ENCODE results near the gene CENPV. TPM values are rescaled to one million over a fixed set of nuclear protein-coding genes. Genes with fewer than 3 reads are reported as not detected.

Gene CENPV
- total RNA-seq, 2 experiments from 2014 or later, result 139 to 142 TPM

DNA sequence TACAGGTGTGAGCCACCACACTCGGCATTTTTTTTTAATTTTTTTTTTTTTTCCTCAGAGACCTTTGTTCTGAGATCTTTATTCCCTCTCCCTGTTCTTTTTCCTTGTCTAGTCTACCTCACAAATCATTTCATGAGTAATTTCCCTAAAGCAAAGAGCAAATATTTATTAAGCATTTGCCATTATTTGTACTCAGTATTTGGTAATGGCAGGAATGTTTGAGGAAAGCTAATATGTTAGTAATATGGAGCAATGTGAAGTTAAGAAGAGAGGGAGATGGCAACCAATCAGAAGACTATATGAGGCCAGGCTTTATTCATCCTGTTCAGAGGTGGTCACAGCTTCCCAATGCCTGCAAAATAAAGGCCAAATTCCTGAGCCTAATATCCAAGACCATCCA, 13.3 kb downstream of the CENPV start:
- Mint-ChIP-seq H3K9me3 (no peaks in the 10 kb centered on the region), H3K36me3 (ENCODE audit: low read depth) (peaks cover 22% of the 10 kb centered on the region), H3K4me1 (ENCODE audit: low read depth) (no peaks in the 10 kb centered on the region), H3K27me3 (no peaks in the 10 kb centered on the region), H3K27ac (no peak overlapping the region), H3K4me3 (no peak overlapping the region)
- intact Hi-C loops (cut with micrococcal nuclease), result no loop called here
- TF ChIP-seq, protein P1, sequence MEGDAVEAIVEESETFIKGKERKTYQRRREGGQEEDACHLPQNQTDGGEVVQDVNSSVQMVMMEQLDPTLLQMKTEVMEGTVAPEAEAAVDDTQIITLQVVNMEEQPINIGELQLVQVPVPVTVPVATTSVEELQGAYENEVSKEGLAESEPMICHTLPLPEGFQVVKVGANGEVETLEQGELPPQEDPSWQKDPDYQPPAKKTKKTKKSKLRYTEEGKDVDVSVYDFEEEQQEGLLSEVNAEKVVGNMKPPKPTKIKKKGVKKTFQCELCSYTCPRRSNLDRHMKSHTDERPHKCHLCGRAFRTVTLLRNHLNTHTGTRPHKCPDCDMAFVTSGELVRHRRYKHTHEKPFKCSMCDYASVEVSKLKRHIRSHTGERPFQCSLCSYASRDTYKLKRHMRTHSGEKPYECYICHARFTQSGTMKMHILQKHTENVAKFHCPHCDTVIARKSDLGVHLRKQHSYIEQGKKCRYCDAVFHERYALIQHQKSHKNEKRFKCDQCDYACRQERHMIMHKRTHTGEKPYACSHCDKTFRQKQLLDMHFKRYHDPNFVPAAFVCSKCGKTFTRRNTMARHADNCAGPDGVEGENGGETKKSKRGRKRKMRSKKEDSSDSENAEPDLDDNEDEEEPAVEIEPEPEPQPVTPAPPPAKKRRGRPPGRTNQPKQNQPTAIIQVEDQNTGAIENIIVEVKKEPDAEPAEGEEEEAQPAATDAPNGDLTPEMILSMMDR (IDR thresholded peaks at IDR 0.05), result no peak
- CTCF ChIA-PET, result interaction anchor here (1.0 to 1.2 kb wide), 2 partner anchors 9 to 24 kb away, joined by 3 read pairs; no protein-coding TSS in a partner anchor
- POLR2A ChIA-PET, result interaction anchor here (0.6 to 1.1 kb wide), 3 partner anchors 13 to 113 kb away, joined by 3 to 5 read pairs (median 3); partner anchors contain the start of gene CENPV
- DNase-seq (no peak), ATAC-seq (no peak)

DNA sequence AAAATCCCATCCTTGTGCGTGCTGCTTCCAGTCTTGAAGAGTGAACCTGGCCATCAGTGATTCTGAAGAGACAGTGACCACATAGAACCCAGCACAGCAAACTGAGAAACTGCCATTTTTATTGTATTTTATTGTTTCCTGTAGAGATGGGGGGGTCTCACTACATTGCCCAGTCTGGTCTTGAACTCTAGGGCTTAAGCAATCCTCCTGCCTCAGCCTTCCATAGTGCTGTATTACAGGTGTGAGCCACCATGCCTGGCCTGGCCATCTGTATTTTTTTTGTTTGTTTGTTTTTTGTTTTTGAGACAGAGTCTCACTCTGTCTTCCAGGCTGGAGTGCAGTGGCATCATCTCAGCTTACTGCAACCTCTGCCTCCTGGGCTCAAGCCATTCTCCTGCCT, 13.9 kb downstream of the CENPV start:
- H3K4me3 Mint-ChIP-seq, result no peak overlapping the region
- H3K27me3 Mint-ChIP-seq, result no peaks in the 10 kb centered on the region
- H3K9me3 Mint-ChIP-seq, result no peaks in the 10 kb centered on the region
- DNase-seq (no peak), ATAC-seq (no peak)
- TF ChIP-seq, protein P1 (IDR thresholded peaks at IDR 0.05), result no peak
- H3K27ac Mint-ChIP-seq, result no peak overlapping the region
- ChIA-PET POLR2A (interaction anchor here (0.6 to 0.9 kb wide), 2 partner anchors 13 to 113 kb away, joined by 3 to 5 read pairs; partner anchors contain the start of gene CENPV), CTCF (interaction anchor here (1.0 to 1.2 kb wide), 2 partner anchors 10 to 25 kb away, joined by 3 read pairs; no protein-coding TSS in a partner anchor)
- peaks cover 22% of the 10 kb centered on the region for H3K36me3 Mint-ChIP-seq (ENCODE audit: low read depth)
- intact Hi-C loops (cut with micrococcal nuclease), result no loop called here
- no peaks in the 10 kb centered on the region for H3K4me1 Mint-ChIP-seq (ENCODE audit: low read depth)

DNA sequence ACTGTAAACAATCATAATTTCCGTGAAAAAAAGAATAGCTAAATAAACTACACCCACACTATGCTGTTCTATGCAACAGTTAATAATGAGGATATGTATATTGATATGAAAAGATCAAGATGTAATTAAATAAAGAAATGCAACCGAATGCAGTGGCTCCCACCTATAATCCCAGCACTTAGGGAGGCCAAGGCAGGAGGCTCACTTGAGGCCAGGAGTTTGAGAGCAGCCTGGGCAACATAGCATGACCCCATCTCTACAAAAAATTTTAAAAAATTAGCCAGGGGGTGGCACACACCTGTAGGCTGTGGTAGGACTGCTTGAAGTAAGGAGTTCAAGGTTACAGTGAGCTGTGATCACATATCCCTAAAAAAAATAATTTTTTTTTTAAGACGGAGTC, 14.9 kb downstream of the CENPV start:
- H3K4me1 Mint-ChIP-seq (ENCODE audit: low read depth), result no peaks in the 10 kb centered on the region
- H3K27me3 Mint-ChIP-seq, result no peaks in the 10 kb centered on the region
- no peak overlapping the region for H3K27ac Mint-ChIP-seq
- TF ChIP-seq, protein P1 (IDR thresholded peaks at IDR 0.05), result no peak
- H3K36me3 Mint-ChIP-seq (ENCODE audit: low read depth), result peaks cover 17% of the 10 kb centered on the region
- no peaks in the 10 kb centered on the region for H3K9me3 Mint-ChIP-seq
- ChIA-PET POLR2A (no interaction called here), CTCF (interaction anchor here (1.2 kb wide), 1 partner anchor 33 kb away, joined by 6 read pairs; no protein-coding TSS in a partner anchor)
- intact Hi-C loops (cut with micrococcal nuclease), result no loop called here
- H3K4me3 Mint-ChIP-seq, result no peak overlapping the region
- ATAC-seq (no peak), DNase-seq (no peak)

DNA sequence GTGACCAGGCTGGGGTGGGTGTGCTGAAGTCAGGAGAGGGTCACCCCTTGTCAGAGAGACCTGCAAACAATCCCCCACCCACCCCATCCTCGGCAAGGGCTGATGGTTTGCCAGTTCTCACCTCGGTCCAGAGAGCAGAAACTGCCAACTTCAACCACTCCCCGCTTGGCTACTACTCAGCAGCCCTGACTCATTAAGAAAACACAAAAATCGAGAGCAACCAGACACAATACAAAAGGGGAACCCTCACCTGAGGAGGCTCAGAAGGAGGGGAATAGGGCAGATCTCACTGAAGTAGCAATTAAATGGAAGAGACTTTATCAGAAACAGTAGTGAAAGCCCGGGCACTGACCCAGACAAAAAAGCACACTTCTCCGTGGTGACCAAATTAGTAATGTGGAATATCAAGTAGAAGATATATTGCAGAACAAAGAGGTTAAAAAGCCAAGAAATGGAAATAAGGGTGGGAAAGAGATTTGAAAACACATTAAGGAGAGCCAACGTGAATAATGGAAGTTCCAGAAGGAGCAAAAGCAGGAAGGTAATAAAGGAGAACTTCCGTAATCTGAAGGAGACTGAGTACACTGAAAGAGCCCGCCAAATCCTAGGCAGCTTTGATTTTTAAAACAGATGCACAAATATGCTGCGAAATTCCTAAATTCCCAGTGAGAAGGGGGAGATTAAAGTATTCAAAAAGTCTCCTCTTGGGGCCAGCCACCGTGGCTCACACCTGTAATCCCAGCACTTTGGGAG, 23.6 kb downstream of the CENPV start:
- TF ChIP-seq, protein P1 (IDR thresholded peaks at IDR 0.05), result no peak
- CTCF ChIA-PET, result no interaction called here
- POLR2A ChIA-PET, result no interaction called here
- Mint-ChIP-seq H3K27ac (no peak overlapping the region), H3K36me3 (ENCODE audit: low read depth) (peaks cover 8% of the 10 kb centered on the region), H3K9me3 (no peaks in the 10 kb centered on the region), H3K4me1 (ENCODE audit: low read depth) (no peaks in the 10 kb centered on the region), H3K4me3 (no peak overlapping the region), H3K27me3 (no peaks in the 10 kb centered on the region)
- no peak for DNase-seq
- no peak for ATAC-seq
- intact Hi-C loops (cut with micrococcal nuclease), result no loop called here

DNA sequence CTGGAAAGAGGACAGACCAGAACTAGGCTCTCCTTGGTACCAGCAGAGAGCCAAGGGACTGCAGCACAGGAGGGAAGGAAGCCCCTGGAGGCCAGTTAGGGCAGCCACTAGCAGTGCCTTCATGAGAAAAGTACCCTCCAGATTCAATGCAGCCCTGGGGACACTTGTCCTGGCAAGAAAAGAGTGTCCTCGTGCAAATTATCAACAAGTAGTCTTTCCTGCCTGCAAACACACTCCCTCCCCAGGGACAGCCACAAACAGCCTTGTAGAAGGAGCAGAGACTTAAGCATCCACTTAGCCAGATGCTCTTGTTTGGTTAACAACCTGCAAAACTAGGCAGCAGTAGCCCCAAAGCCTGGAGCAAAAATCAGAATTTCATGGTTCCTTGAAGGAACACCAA, 24.3 kb downstream of the CENPV start:
- H3K4me3 Mint-ChIP-seq, result no peak overlapping the region
- ChIA-PET POLR2A (no interaction called here), CTCF (no interaction called here)
- ATAC-seq (no peak), DNase-seq (no peak)
- peaks cover 8% of the 10 kb centered on the region for H3K36me3 Mint-ChIP-seq (ENCODE audit: low read depth)
- no peaks in the 10 kb centered on the region for H3K27me3 Mint-ChIP-seq
- intact Hi-C loops (cut with micrococcal nuclease), result no loop called here
- no peaks in the 10 kb centered on the region for H3K9me3 Mint-ChIP-seq
- H3K4me1 Mint-ChIP-seq (ENCODE audit: low read depth), result no peaks in the 10 kb centered on the region
- H3K27ac Mint-ChIP-seq, result no peak overlapping the region
- TF ChIP-seq, protein P1 (IDR thresholded peaks at IDR 0.05), result no peak
